ENCODE data around the gene HOXD9. TPM values are rescaled to one million over a fixed set of nuclear protein-coding genes. Genes with fewer than 3 reads are reported as not detected.

The HOXD9 gene
- total RNA-seq, 1 experiment from 2014 or later = not detected

DNA sequence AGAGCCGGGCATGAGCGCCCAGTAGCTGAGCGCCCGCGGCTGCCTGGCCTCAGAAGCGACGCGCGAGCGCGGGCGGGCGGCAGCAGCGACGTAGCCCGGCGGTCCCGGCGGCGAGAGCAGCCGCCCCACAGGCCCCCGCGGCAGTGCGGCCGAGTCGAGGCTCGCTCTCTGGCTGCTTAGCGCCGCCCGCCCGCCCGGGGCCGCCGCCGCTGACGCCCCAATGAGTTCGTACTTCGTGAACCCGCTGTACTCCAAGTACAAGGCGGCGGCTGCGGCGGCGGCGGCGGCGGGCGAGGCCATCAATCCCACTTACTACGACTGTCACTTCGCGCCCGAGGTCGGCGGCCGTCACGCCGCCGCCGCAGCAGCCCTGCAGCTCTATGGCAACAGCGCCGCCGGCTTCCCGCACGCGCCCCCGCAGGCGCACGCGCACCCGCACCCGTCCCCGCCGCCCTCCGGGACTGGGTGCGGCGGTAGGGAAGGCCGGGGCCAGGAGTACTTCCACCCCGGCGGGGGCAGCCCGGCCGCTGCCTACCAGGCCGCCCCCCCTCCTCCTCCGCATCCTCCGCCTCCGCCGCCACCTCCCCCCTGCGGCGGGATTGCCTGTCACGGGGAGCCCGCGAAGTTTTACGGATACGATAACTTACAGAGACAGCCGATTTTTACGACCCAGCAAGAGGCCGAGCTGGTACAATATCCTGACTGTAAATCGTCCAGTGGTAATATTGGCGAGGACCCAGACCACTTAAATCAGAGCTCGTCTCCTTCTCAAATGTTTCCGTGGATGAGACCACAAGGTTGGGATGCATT is 7.8 kb downstream of the HOXD9 start:
- H3K27me3 Mint-ChIP-seq (ENCODE audit: low read depth) = peaks cover 98% of the 10 kb centered on the region
- CTCF ChIA-PET = interaction anchor here (1.2 to 3.1 kb wide), 3 partner anchors 10 to 424 kb away, joined by 3 to 14 read pairs (median 3); no protein-coding TSS in a partner anchor
- no peak overlapping the region for H3K27ac Mint-ChIP-seq
- ATAC-seq = peak; percentile 40
- POLR2A ChIA-PET = no interaction called here
- 0 out of 2 replicates have a peak, but pooled peaks cover 2% of the 10 kb centered on the region for H3K36me3 Mint-ChIP-seq
- TF ChIP-seq SOX15 (CRISPR knock-in tag; IDR thresholded peaks at IDR 0.05) = no peak
- TF ChIP-seq, protein P1, sequence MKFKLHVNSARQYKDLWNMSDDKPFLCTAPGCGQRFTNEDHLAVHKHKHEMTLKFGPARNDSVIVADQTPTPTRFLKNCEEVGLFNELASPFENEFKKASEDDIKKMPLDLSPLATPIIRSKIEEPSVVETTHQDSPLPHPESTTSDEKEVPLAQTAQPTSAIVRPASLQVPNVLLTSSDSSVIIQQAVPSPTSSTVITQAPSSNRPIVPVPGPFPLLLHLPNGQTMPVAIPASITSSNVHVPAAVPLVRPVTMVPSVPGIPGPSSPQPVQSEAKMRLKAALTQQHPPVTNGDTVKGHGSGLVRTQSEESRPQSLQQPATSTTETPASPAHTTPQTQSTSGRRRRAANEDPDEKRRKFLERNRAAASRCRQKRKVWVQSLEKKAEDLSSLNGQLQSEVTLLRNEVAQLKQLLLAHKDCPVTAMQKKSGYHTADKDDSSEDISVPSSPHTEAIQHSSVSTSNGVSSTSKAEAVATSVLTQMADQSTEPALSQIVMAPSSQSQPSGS (CRISPR knock-in tag; IDR thresholded peaks at IDR 0.05; ENCODE audit: borderline replicate concordance, low read depth) = no peak
- TF ChIP-seq, protein P2, sequence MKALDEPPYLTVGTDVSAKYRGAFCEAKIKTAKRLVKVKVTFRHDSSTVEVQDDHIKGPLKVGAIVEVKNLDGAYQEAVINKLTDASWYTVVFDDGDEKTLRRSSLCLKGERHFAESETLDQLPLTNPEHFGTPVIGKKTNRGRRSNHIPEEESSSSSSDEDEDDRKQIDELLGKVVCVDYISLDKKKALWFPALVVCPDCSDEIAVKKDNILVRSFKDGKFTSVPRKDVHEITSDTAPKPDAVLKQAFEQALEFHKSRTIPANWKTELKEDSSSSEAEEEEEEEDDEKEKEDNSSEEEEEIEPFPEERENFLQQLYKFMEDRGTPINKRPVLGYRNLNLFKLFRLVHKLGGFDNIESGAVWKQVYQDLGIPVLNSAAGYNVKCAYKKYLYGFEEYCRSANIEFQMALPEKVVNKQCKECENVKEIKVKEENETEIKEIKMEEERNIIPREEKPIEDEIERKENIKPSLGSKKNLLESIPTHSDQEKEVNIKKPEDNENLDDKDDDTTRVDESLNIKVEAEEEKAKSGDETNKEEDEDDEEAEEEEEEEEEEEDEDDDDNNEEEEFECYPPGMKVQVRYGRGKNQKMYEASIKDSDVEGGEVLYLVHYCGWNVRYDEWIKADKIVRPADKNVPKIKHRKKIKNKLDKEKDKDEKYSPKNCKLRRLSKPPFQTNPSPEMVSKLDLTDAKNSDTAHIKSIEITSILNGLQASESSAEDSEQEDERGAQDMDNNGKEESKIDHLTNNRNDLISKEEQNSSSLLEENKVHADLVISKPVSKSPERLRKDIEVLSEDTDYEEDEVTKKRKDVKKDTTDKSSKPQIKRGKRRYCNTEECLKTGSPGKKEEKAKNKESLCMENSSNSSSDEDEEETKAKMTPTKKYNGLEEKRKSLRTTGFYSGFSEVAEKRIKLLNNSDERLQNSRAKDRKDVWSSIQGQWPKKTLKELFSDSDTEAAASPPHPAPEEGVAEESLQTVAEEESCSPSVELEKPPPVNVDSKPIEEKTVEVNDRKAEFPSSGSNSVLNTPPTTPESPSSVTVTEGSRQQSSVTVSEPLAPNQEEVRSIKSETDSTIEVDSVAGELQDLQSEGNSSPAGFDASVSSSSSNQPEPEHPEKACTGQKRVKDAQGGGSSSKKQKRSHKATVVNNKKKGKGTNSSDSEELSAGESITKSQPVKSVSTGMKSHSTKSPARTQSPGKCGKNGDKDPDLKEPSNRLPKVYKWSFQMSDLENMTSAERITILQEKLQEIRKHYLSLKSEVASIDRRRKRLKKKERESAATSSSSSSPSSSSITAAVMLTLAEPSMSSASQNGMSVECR (CRISPR knock-in tag; IDR thresholded peaks at IDR 0.05; ENCODE audit: borderline replicate concordance) = no peak
- TF ChIP-seq GTF2I (CRISPR knock-in tag; conservative IDR thresholded peaks at IDR 0.05) = no peak
- TF ChIP-seq, protein P3, sequence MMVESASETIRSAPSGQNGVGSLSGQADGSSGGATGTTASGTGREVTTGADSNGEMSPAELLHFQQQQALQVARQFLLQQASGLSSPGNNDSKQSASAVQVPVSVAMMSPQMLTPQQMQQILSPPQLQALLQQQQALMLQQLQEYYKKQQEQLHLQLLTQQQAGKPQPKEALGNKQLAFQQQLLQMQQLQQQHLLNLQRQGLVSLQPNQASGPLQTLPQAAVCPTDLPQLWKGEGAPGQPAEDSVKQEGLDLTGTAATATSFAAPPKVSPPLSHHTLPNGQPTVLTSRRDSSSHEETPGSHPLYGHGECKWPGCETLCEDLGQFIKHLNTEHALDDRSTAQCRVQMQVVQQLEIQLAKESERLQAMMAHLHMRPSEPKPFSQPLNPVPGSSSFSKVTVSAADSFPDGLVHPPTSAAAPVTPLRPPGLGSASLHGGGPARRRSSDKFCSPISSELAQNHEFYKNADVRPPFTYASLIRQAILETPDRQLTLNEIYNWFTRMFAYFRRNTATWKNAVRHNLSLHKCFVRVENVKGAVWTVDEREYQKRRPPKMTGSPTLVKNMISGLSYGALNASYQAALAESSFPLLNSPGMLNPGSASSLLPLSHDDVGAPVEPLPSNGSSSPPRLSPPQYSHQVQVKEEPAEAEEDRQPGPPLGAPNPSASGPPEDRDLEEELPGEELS (CRISPR knock-in tag; IDR thresholded peaks at IDR 0.05) = no peak
- no peak for TF ChIP-seq GRHL2 (CRISPR knock-in tag; IDR thresholded peaks at IDR 0.05; ENCODE audit: insufficient replicate concordance, severe bottlenecking)
- TF ChIP-seq, protein P4, sequence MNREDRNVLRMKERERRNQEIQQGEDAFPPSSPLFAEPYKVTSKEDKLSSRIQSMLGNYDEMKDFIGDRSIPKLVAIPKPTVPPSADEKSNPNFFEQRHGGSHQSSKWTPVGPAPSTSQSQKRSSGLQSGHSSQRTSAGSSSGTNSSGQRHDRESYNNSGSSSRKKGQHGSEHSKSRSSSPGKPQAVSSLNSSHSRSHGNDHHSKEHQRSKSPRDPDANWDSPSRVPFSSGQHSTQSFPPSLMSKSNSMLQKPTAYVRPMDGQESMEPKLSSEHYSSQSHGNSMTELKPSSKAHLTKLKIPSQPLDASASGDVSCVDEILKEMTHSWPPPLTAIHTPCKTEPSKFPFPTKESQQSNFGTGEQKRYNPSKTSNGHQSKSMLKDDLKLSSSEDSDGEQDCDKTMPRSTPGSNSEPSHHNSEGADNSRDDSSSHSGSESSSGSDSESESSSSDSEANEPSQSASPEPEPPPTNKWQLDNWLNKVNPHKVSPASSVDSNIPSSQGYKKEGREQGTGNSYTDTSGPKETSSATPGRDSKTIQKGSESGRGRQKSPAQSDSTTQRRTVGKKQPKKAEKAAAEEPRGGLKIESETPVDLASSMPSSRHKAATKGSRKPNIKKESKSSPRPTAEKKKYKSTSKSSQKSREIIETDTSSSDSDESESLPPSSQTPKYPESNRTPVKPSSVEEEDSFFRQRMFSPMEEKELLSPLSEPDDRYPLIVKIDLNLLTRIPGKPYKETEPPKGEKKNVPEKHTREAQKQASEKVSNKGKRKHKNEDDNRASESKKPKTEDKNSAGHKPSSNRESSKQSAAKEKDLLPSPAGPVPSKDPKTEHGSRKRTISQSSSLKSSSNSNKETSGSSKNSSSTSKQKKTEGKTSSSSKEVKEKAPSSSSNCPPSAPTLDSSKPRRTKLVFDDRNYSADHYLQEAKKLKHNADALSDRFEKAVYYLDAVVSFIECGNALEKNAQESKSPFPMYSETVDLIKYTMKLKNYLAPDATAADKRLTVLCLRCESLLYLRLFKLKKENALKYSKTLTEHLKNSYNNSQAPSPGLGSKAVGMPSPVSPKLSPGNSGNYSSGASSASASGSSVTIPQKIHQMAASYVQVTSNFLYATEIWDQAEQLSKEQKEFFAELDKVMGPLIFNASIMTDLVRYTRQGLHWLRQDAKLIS (CRISPR knock-in tag; IDR thresholded peaks at IDR 0.05; ENCODE audit: borderline replicate concordance) = no peak
- no peak for TF ChIP-seq ETV6 (CRISPR knock-in tag; IDR thresholded peaks at IDR 0.05)
- TF ChIP-seq, protein P5, sequence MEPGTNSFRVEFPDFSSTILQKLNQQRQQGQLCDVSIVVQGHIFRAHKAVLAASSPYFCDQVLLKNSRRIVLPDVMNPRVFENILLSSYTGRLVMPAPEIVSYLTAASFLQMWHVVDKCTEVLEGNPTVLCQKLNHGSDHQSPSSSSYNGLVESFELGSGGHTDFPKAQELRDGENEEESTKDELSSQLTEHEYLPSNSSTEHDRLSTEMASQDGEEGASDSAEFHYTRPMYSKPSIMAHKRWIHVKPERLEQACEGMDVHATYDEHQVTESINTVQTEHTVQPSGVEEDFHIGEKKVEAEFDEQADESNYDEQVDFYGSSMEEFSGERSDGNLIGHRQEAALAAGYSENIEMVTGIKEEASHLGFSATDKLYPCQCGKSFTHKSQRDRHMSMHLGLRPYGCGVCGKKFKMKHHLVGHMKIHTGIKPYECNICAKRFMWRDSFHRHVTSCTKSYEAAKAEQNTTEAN (CRISPR knock-in tag; IDR thresholded peaks at IDR 0.05) = no peak
- TF ChIP-seq TCF7 (CRISPR knock-in tag; IDR thresholded peaks at IDR 0.05; ENCODE audit: low read depth) = no peak
- TF ChIP-seq, protein P6, sequence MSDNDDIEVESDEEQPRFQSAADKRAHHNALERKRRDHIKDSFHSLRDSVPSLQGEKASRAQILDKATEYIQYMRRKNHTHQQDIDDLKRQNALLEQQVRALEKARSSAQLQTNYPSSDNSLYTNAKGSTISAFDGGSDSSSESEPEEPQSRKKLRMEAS (CRISPR knock-in tag; IDR thresholded peaks at IDR 0.05) = no peak
- no peak for TF ChIP-seq ZNF121 (CRISPR knock-in tag; IDR thresholded peaks at IDR 0.05)
- peaks cover 27% of the 10 kb centered on the region for H3K4me1 Mint-ChIP-seq
- no peaks in the 10 kb centered on the region for H3K9me3 Mint-ChIP-seq
- DNase-seq (ENCODE audit: low spot score) = peak; percentile 56
- H3K4me3 Mint-ChIP-seq = peak overlapping the region; percentile 45

All from WTC11 (cell line).